ENCODE measurements around the gene ATP4B. TPM values are rescaled to one million over a fixed set of nuclear protein-coding genes. Genes with fewer than 3 reads are reported as not detected.

Gene ATP4B
- total RNA-seq, 1 experiment from 2014 or later = not detected

DNA sequence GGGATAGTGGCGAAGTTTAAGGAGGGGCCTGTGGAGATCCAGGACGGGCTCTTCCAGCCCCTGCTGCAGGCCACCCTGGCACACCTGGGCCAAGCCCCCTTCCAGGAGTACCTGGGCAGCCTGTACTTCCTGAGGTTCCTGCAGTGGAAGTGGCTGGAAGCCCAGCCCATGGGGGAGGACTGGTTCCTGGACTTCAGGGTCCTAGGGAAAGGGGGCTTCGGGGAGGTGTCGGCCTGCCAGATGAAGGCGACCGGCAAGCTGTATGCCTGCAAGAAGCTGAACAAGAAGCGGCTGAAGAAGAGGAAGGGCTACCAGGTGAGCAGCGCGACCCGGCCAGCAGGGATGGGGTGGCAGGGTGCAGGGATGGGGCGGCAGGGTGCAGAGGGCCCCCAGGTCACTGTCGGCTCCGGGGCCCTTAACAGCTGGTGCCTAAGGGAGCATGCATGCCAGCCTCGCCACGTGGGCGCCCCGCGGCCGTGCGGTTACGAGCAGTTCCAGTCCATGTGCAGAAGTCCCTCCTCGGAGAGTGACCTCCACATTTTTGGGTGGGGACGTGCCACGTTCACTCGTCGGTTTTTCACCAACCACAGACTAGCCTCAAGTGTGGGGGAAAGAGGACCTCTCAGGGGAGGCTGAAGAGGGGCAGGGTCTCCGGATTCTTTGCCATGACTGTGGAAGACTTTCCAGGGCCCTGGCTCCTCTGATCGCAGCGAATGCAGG lies 9.9 kb upstream of the ATP4B start:
- CTCF ChIA-PET = interaction anchor here (0.7 to 0.9 kb wide), 2 partner anchors 57 to 544 kb away, joined by 3 to 5 read pairs; no protein-coding TSS in a partner anchor
- no peak for TF ChIP-seq CTCF (IDR thresholded peaks at IDR 0.05; ENCODE audit: unreplicated experiment)
- Mint-ChIP-seq H3K9me3 (ENCODE audit: unreplicated experiment) (peaks cover 9% of the 10 kb centered on the region), H3K27ac (ENCODE audit: low read depth, unreplicated experiment) (no peak overlapping the region), H3K27me3 (ENCODE audit: insufficient read depth, unreplicated experiment) (no peaks in the 10 kb centered on the region), H3K36me3 (ENCODE audit: insufficient read depth, unreplicated experiment) (peaks cover 6% of the 10 kb centered on the region), H3K4me1 (ENCODE audit: insufficient read depth, unreplicated experiment) (no peaks in the 10 kb centered on the region), H3K4me3 (ENCODE audit: unreplicated experiment) (no peak overlapping the region)
- BruUV-seq (replicated peaks) = no TSS peak
- DNase-seq (ENCODE audit: unreplicated experiment) = no peak
- POLR2A ChIA-PET = no interaction called here
- intact Hi-C loops (cut with micrococcal nuclease) = no loop called here

GRCh38 chr13:113666951-113667701 lies 9.1 kb upstream of the ATP4B start, which contains the start of gene GRK1:
GRK1 (plus strand) TSS chr13:113667219; CDS start chr13:113667387, 168 bp downstream.
- intact Hi-C loops (cut with micrococcal nuclease) = no loop called here
- Mint-ChIP-seq H3K4me1 (ENCODE audit: insufficient read depth, unreplicated experiment) (no peaks in the 10 kb centered on the region), H3K27me3 (ENCODE audit: insufficient read depth, unreplicated experiment) (no peaks in the 10 kb centered on the region), H3K27ac (ENCODE audit: low read depth, unreplicated experiment) (no peak within 1 kb of the TSS), H3K4me3 (ENCODE audit: unreplicated experiment) (no peak within 1 kb of the TSS), H3K9me3 (ENCODE audit: unreplicated experiment) (peaks cover 4% of the 10 kb centered on the region), H3K36me3 (ENCODE audit: insufficient read depth, unreplicated experiment) (peaks cover 6% of the 10 kb centered on the region)
- ChIA-PET CTCF (interaction anchor here (0.6 to 0.9 kb wide), 2 partner anchors 57 to 171 kb away, joined by 3 to 5 read pairs; no protein-coding TSS in a partner anchor), POLR2A (no interaction called here)
- DNase-seq (ENCODE audit: unreplicated experiment) = no peak
- no TSS peak for BruUV-seq (replicated peaks)
- no peak for TF ChIP-seq CTCF (IDR thresholded peaks at IDR 0.05; ENCODE audit: unreplicated experiment)

DNA sequence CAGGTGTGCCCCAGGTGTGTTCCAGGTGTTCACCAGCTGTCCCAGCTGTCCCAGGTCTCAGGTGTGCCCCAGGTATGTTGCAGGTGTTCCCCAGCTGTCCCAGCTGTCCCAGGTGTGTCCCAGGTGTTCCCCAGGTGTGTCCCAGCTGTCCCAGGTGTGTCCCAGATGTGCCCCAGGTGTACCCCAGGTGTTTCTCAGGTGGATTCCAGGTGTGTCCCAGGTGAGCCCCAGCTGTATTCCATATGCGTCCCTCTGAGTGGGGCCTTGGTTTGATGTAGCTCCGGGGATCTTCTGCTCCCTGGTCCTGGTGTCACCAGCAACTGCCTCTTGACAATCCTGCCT lies 8.3 kb upstream of the ATP4B start:
- ChIA-PET CTCF (interaction anchor here (0.6 kb wide), 1 partner anchor 170 kb away, joined by 3 read pairs; no protein-coding TSS in a partner anchor), POLR2A (no interaction called here)
- Mint-ChIP-seq H3K4me1 (ENCODE audit: insufficient read depth, unreplicated experiment) (no peaks in the 10 kb centered on the region), H3K27me3 (ENCODE audit: insufficient read depth, unreplicated experiment) (peaks cover under 1% of the 10 kb centered on the region), H3K9me3 (ENCODE audit: unreplicated experiment) (peaks cover 10% of the 10 kb centered on the region), H3K27ac (ENCODE audit: low read depth, unreplicated experiment) (no peak overlapping the region), H3K4me3 (ENCODE audit: unreplicated experiment) (no peak overlapping the region), H3K36me3 (ENCODE audit: insufficient read depth, unreplicated experiment) (peaks cover 6% of the 10 kb centered on the region)
- DNase-seq (ENCODE audit: unreplicated experiment) = no peak
- no TSS peak for BruUV-seq (replicated peaks)
- intact Hi-C loops (cut with micrococcal nuclease) = no loop called here
- no peak for TF ChIP-seq CTCF (IDR thresholded peaks at IDR 0.05; ENCODE audit: unreplicated experiment)

DNA sequence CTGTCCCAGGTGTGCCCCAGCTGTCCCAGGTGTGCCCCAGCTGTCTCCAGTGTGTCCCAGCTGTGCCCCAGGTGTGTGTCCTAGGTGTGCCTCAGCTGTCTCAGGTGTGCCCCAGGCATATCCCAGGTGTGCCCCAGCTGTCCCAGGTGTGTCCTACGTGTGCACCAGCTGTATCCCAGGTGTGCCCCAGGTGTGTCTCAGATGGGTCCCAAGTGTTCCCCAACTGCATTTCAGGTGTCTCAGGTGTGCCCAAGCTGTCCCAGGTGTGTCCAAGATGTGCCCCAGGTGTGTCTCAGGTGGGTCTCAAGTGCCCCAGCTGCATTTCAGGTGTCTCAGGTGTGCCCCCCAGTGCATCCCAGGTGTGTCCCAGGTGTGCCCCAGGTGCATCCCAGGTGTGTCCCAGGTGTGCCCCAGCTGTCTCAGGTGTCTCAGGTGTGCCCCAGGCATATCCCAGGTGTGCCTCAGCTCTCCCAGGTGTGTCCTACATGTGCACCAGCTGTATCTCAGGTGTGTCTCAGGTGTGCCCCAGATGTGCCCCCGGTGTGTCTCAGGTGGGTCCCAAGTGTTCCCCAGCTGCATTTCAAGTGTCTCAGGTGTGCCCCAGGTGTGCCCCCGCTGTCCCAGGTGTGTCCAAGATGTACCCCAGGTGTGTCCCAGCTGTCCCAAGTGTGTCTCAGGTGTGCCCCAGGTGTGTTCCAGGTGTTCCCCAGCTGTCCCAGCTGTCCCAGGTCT lies 7.8 kb upstream of the ATP4B start:
- intact Hi-C loops (cut with micrococcal nuclease) = no loop called here
- no TSS peak for BruUV-seq (replicated peaks)
- POLR2A ChIA-PET = interaction anchor here (0.7 kb wide), 1 partner anchor 185 kb away, joined by 3 read pairs; no protein-coding TSS in a partner anchor
- Mint-ChIP-seq H3K36me3 (ENCODE audit: insufficient read depth, unreplicated experiment) (peaks cover 6% of the 10 kb centered on the region), H3K27me3 (ENCODE audit: insufficient read depth, unreplicated experiment) (peaks cover 5% of the 10 kb centered on the region), H3K4me1 (ENCODE audit: insufficient read depth, unreplicated experiment) (no peaks in the 10 kb centered on the region), H3K4me3 (ENCODE audit: unreplicated experiment) (no peak overlapping the region), H3K9me3 (ENCODE audit: unreplicated experiment) (peaks cover 15% of the 10 kb centered on the region), H3K27ac (ENCODE audit: low read depth, unreplicated experiment) (no peak overlapping the region)
- DNase-seq (ENCODE audit: unreplicated experiment) = no peak
- CTCF ChIA-PET = interaction anchor here (0.7 kb wide), 1 partner anchor 59 kb away, joined by 5 read pairs; no protein-coding TSS in a partner anchor
- no peak for TF ChIP-seq CTCF (IDR thresholded peaks at IDR 0.05; ENCODE audit: unreplicated experiment)

Measured in MCF 10A (cell line).